HEK293 (cell line): Measurements from ENCODE around the gene UGT1A1.

Experiments used
- GLI2 ChIP-seq: fragments of 450-650 bp; formaldehyde crosslinking; IDR thresholded peaks from 2 replicates; pipeline ENCODE4; 2017; ENCODE audit warnings: missing biosample characterization, missing genetic modification characterization, low read depth, borderline replicate concordance
- PBX3 ChIP-seq: sonication (generic); formaldehyde crosslinking; IDR thresholded peaks from 2 replicates; pipeline ENCODE4 v1.8.1; 2022; ENCODE audit warnings: mild to moderate bottlenecking, moderate library complexity, missing genetic modification reagents
- REPIN1 ChIP-seq: fragments of 450-650 bp; formaldehyde crosslinking; IDR thresholded peaks from 2 replicates; pipeline ENCODE4 v1.5.1; 2017; ENCODE audit warnings: missing biosample characterization, missing genetic modification characterization, low read depth
- SP2 ChIP-seq: fragments of 450-650 bp; formaldehyde crosslinking; IDR thresholded peaks from 2 replicates; pipeline ENCODE4 v1.5.1; 2016; ENCODE audit warnings: missing biosample characterization, missing genetic modification characterization
- ZBTB1 ChIP-seq: fragments of 450-650 bp; formaldehyde crosslinking; IDR thresholded peaks from 2 replicates; pipeline ENCODE4 v1.5.1; 2016; ENCODE audit warnings: missing biosample characterization, missing genetic modification characterization
- ZBTB8A ChIP-seq: fragments of 450-650 bp; formaldehyde crosslinking; IDR thresholded peaks from 2 replicates; pipeline ENCODE4 v1.5.1; 2016; ENCODE audit warnings: missing biosample characterization, missing genetic modification characterization
- ZNF19 ChIP-seq: fragments of 450-650 bp; formaldehyde crosslinking; IDR thresholded peaks from 2 replicates; pipeline ENCODE4; 2016; ENCODE audit warnings: missing biosample characterization, missing genetic modification characterization, low read depth
- ZNF426 ChIP-seq: fragments of 450-650 bp; formaldehyde crosslinking; IDR thresholded peaks from 2 replicates; pipeline ENCODE4 v1.5.1; 2017; ENCODE audit warnings: missing biosample characterization, missing genetic modification characterization, mild to moderate bottlenecking, inconsistent platforms, moderate library complexity
- ZNF513 ChIP-seq: fragments of 450-650 bp; IDR thresholded peaks from 2 replicates; pipeline ENCODE4 v1.5.1; 2018; ENCODE audit warnings: missing biosample characterization, missing genetic modification characterization
- ZNF596 ChIP-seq: fragments of 450-650 bp; IDR thresholded peaks from 2 replicates; pipeline ENCODE4 v1.5.0; 2018; ENCODE audit warnings: missing biosample characterization, mild to moderate bottlenecking, missing genetic modification characterization, moderate library complexity
- TF ChIP-seq, protein P1 (sequence below): fragments of 450-650 bp; formaldehyde crosslinking; IDR thresholded peaks from 2 replicates; pipeline ENCODE4 v1.5.1; 2016; ENCODE audit warnings: missing biosample characterization, missing genetic modification characterization
- TF ChIP-seq, protein P2 (sequence below): fragments of 450-650 bp; formaldehyde crosslinking; IDR thresholded peaks from 2 replicates; pipeline ENCODE4 v1.5.1; 2016; ENCODE audit warnings: missing biosample characterization, missing genetic modification characterization
- TF ChIP-seq, protein P3 (sequence below): fragments of 450-650 bp; formaldehyde crosslinking; IDR thresholded peaks from 2 replicates; pipeline ENCODE4 v1.5.1; 2016; ENCODE audit warnings: missing biosample characterization, missing genetic modification characterization
- TF ChIP-seq, protein P4 (sequence below): fragments of 450-650 bp; formaldehyde crosslinking; conservative IDR thresholded peaks from 2 replicates; pipeline ENCODE4 v1.5.1; 2016; ENCODE audit warnings: low read depth, missing biosample characterization, missing genetic modification characterization

DNA sequence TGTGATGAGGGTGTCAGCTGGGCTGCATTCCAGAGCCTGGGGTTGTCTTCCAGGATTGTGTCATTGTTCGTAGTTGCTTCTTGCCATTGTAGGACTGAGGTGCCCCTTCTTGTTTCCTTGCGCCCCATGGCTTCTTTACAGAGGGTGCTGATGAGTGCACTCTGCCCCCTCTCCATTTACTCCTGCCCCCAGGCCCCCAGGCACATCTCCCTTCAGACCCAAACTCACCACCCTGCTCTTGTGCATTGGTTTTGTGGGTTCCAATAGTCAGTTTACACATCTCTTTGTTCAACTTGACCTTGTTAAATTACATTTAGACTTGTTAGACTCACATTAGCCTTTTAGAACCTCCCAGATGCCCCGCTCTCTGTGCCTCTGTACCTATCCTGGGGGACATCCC is 61.1 kb downstream of the UGT1A1 start:
- TF ChIP-seq, protein P1, sequence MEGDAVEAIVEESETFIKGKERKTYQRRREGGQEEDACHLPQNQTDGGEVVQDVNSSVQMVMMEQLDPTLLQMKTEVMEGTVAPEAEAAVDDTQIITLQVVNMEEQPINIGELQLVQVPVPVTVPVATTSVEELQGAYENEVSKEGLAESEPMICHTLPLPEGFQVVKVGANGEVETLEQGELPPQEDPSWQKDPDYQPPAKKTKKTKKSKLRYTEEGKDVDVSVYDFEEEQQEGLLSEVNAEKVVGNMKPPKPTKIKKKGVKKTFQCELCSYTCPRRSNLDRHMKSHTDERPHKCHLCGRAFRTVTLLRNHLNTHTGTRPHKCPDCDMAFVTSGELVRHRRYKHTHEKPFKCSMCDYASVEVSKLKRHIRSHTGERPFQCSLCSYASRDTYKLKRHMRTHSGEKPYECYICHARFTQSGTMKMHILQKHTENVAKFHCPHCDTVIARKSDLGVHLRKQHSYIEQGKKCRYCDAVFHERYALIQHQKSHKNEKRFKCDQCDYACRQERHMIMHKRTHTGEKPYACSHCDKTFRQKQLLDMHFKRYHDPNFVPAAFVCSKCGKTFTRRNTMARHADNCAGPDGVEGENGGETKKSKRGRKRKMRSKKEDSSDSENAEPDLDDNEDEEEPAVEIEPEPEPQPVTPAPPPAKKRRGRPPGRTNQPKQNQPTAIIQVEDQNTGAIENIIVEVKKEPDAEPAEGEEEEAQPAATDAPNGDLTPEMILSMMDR, result no peak
- no peak for TF ChIP-seq ZBTB8A
- TF ChIP-seq REPIN1 (tag by site-specific recombination), result no peak
- no peak for TF ChIP-seq SP2
- no peak for TF ChIP-seq GLI2 (tag by site-specific recombination)
- TF ChIP-seq, protein P2, sequence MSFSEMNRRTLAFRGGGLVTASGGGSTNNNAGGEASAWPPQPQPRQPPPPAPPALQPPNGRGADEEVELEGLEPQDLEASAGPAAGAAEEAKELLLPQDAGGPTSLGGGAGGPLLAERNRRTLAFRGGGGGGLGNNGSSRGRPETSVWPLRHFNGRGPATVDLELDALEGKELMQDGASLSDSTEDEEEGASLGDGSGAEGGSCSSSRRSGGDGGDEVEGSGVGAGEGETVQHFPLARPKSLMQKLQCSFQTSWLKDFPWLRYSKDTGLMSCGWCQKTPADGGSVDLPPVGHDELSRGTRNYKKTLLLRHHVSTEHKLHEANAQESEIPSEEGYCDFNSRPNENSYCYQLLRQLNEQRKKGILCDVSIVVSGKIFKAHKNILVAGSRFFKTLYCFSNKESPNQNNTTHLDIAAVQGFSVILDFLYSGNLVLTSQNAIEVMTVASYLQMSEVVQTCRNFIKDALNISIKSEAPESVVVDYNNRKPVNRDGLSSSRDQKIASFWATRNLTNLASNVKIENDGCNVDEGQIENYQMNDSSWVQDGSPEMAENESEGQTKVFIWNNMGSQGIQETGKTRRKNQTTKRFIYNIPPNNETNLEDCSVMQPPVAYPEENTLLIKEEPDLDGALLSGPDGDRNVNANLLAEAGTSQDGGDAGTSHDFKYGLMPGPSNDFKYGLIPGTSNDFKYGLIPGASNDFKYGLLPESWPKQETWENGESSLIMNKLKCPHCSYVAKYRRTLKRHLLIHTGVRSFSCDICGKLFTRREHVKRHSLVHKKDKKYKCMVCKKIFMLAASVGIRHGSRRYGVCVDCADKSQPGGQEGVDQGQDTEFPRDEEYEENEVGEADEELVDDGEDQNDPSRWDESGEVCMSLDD (tag by site-specific recombination), result no peak
- TF ChIP-seq, protein P3, sequence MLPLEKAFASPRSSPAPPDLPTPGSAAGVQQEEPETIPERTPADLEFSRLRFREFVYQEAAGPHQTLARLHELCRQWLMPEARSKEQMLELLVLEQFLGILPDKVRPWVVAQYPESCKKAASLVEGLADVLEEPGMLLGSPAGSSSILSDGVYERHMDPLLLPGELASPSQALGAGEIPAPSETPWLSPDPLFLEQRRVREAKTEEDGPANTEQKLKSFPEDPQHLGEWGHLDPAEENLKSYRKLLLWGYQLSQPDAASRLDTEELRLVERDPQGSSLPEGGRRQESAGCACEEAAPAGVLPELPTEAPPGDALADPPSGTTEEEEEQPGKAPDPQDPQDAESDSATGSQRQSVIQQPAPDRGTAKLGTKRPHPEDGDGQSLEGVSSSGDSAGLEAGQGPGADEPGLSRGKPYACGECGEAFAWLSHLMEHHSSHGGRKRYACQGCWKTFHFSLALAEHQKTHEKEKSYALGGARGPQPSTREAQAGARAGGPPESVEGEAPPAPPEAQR (tag by site-specific recombination), result no peak
- no peak for TF ChIP-seq ZNF19
- TF ChIP-seq ZNF426 (tag by site-specific recombination), result no peak
- no peak for TF ChIP-seq ZNF596 (tag by site-specific recombination)
- TF ChIP-seq ZNF513 (tag by site-specific recombination), result no peak
- TF ChIP-seq, protein P4, sequence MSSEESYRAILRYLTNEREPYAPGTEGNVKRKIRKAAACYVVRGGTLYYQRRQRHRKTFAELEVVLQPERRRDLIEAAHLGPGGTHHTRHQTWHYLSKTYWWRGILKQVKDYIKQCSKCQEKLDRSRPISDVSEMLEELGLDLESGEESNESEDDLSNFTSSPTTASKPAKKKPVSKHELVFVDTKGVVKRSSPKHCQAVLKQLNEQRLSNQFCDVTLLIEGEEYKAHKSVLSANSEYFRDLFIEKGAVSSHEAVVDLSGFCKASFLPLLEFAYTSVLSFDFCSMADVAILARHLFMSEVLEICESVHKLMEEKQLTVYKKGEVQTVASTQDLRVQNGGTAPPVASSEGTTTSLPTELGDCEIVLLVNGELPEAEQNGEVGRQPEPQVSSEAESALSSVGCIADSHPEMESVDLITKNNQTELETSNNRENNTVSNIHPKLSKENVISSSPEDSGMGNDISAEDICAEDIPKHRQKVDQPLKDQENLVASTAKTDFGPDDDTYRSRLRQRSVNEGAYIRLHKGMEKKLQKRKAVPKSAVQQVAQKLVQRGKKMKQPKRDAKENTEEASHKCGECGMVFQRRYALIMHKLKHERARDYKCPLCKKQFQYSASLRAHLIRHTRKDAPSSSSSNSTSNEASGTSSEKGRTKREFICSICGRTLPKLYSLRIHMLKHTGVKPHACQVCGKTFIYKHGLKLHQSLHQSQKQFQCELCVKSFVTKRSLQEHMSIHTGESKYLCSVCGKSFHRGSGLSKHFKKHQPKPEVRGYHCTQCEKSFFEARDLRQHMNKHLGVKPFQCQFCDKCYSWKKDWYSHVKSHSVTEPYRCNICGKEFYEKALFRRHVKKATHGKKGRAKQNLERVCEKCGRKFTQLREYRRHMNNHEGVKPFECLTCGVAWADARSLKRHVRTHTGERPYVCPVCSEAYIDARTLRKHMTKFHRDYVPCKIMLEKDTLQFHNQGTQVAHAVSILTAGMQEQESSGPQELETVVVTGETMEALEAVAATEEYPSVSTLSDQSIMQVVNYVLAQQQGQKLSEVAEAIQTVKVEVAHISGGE (tag by site-specific recombination), result no peak
- TF ChIP-seq PBX3, result no peak
- no peak for TF ChIP-seq ZBTB1
